NB4 (cell line): Measurements from ENCODE around the gene LYRM4.

Experiments
- POLR2A ChIP-seq: IDR thresholded peaks from 2 replicates; pipeline ENCODE4 v1.6.1; 2011; ENCODE audit warnings: mild to moderate bottlenecking; ENCODE audit not compliant: insufficient read length; ENCODE audit errors: extremely low read depth
- TF ChIP-seq, protein P1 (sequence below): IDR thresholded peaks from one replicate; pipeline ENCODE4 v1.5.1; 2012; ENCODE audit warnings: low read depth, low read length

DNA sequence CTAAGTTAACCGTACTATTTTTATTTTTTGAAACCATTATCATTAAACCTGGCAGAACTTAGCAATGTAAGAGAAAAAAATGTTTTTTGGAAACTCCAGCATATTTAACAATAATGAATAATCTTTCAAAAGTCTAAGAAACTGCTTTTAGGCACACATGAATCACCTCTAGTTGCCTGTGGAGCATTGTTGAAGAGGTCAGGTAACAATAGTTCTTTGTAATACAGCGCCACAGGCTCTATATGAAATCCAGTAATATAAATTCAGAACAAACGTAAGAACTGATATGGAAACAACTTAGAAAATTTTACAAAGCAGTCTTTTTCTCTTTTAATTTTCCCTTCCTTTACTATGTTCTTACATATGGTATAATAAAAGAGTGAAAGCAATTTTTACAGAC, 10.3 kb downstream of the LYRM4 start:
- TF ChIP-seq, protein P1, sequence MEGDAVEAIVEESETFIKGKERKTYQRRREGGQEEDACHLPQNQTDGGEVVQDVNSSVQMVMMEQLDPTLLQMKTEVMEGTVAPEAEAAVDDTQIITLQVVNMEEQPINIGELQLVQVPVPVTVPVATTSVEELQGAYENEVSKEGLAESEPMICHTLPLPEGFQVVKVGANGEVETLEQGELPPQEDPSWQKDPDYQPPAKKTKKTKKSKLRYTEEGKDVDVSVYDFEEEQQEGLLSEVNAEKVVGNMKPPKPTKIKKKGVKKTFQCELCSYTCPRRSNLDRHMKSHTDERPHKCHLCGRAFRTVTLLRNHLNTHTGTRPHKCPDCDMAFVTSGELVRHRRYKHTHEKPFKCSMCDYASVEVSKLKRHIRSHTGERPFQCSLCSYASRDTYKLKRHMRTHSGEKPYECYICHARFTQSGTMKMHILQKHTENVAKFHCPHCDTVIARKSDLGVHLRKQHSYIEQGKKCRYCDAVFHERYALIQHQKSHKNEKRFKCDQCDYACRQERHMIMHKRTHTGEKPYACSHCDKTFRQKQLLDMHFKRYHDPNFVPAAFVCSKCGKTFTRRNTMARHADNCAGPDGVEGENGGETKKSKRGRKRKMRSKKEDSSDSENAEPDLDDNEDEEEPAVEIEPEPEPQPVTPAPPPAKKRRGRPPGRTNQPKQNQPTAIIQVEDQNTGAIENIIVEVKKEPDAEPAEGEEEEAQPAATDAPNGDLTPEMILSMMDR = no peak
- TF ChIP-seq POLR2A = no peak
